Measurements from ENCODE around the gene MKI67.

The MKI67 gene

GRCh38 chr10:128111696-128112095, 14.5 kb downstream of the MKI67 start:
- no peak for DNase-seq (ENCODE audit: low read depth in 2 of 2)
- no peak overlapping the region for H3K4me3 ChIP-seq (replicated peaks in 1 of 2; ENCODE audit: low read depth in 2 of 2, low read length in 2 of 2)
- TF ChIP-seq CTCF (IDR thresholded peaks at IDR 0.05; ENCODE audit: low read depth, low read length) = no peak

- no peak for TF ChIP-seq CTCF (IDR thresholded peaks at IDR 0.05; ENCODE audit: low read depth, low read length)
- no peak overlapping the region for H3K4me3 ChIP-seq (replicated peaks in 1 of 2; ENCODE audit: low read depth in 2 of 2, low read length in 2 of 2)
Measured at GRCh38 chr10:128110339-128110738, 15.9 kb downstream of the MKI67 start.

GRCh38 chr10:128109707-128110106, 16.5 kb downstream of the MKI67 start:
- no peak overlapping the region for H3K4me3 ChIP-seq (replicated peaks in 1 of 2; ENCODE audit: low read depth in 2 of 2, low read length in 2 of 2)
- TF ChIP-seq CTCF (IDR thresholded peaks at IDR 0.05; ENCODE audit: low read depth, low read length) = no peak
- DNase-seq (ENCODE audit: low read depth in 2 of 2) = no peak

More at GRCh38 chr10:128110339-128110738, 15.9 kb downstream of the MKI67 start:
- DNase-seq (ENCODE audit: low read depth in 2 of 2) = no peak

- DNase-seq (ENCODE audit: low read depth in 2 of 2) = no peak
- no peak overlapping the region for H3K4me3 ChIP-seq (replicated peaks in 1 of 2; ENCODE audit: low read depth in 2 of 2, low read length in 2 of 2)
- no peak for TF ChIP-seq CTCF (IDR thresholded peaks at IDR 0.05; ENCODE audit: low read depth, low read length)
Measured at GRCh38 chr10:128105383-128105782, 20.8 kb downstream of the MKI67 start.

GRCh38 chr10:128103229-128103714, 23.0 kb downstream of the MKI67 start:
- TF ChIP-seq CTCF (IDR thresholded peaks at IDR 0.05; ENCODE audit: low read depth, low read length) = no peak
- DNase-seq (ENCODE audit: low read depth in 2 of 2) = no peak
- H3K4me3 ChIP-seq (replicated peaks in 1 of 2; ENCODE audit: low read depth in 2 of 2, low read length in 2 of 2) = no peak overlapping the region

- H3K4me3 ChIP-seq (replicated peaks in 1 of 2; ENCODE audit: low read depth in 2 of 2, low read length in 2 of 2) = no peak overlapping the region
- no peak for TF ChIP-seq CTCF (IDR thresholded peaks at IDR 0.05; ENCODE audit: low read depth, low read length)
- no peak for DNase-seq (ENCODE audit: low read depth in 2 of 2)
Measured at GRCh38 chr10:128102480-128103228, 23.6 kb downstream of the MKI67 start.

Data from cardiac fibroblast (primary cell).